ENCODE measurements around the gene IL17D. TPM values are rescaled to one million over a fixed set of nuclear protein-coding genes. Genes with fewer than 3 reads are reported as not detected.

Gene IL17D
- total and polyA plus RNA-seq, 12 donors: 0.47 to 3.8 (median 1.4) TPM

DNA sequence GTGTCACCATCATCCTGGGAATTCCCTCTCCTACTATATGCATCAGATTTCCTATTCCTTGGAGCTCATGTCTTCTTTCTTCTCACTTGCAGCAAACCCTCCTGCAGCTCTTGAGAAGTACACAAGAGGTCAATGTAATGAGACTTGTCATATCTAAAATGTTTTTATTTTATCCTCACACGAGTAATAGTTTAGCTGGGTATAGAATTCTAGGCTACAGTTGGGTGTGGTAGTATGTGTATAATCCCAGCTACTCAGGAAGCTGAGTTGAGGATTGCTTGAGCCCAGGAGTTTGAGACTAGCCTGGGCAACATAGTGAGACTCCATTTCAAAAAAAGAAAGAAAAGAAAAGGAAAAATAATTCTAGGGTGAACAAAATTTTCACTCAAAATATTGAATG, 45.9 kb downstream of the IL17D start:
- H3K4me3 ChIP-seq: no peak overlapping the region
- TF ChIP-seq CTCF (IDR thresholded peaks at IDR 0.05) (no peak), POLR2A (IDR thresholded peaks at IDR 0.05) (no peak)
- H3K27me3 ChIP-seq: no peaks in the 10 kb centered on the region
- no peak for DNase-seq
- 86 to 97% (median 94%) methylated on average over 1 of the region's 1 CpG for WGBS, 4 donors
- H3K9me3 ChIP-seq (replicated peaks in 1 of 3): peaks cover 0 to 9% (median 0%) of the 10 kb centered on the region in 3 donors
- H3K36me3 ChIP-seq (replicated peaks in 1 of 2): no peaks in the 10 kb centered on the region
- no peaks in the 10 kb centered on the region for H3K4me1 ChIP-seq (replicated peaks in 1 of 2)
- intact Hi-C loops (cut with DNase I): no loop called here
- no peak overlapping the region for H3K27ac ChIP-seq

DNA sequence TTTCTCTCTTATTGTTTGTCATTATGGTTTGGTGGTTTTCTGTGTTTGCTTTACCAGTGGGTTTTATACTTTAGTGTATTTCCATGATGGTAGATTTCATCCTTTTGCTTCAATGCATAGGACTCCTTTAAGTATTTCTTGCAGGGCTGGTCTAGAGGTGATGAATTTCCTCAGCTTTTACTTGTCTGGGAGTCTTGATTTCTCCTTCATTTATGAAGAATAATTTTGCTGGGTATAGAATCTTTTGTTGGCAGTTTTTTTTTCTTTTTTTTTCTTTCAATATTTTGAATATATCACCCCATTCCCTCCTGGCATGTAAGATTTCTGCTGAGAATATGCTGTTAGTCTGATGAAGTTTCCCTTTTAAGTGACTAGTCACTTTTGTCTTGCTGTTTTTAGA, 50.5 kb downstream of the IL17D start:
- DNase-seq: no peak
- no peak for TF ChIP-seq CTCF (IDR thresholded peaks at IDR 0.05)
- TF ChIP-seq POLR2A (IDR thresholded peaks at IDR 0.05): no peak
- Histone ChIP-seq H3K27ac (no peak overlapping the region), H3K9me3 (replicated peaks in 1 of 3) (peaks cover 0 to 9% (median 0%) of the 10 kb centered on the region in 3 donors), H3K4me3 (no peak overlapping the region), H3K36me3 (replicated peaks in 1 of 2) (no peaks in the 10 kb centered on the region), H3K4me1 (replicated peaks in 1 of 2) (no peaks in the 10 kb centered on the region), H3K27me3 (no peaks in the 10 kb centered on the region)
- intact Hi-C loops (cut with DNase I): no loop called here

GRCh38 chr13:20760872-20761271, 57.4 kb downstream of the IL17D start:
- Histone ChIP-seq H3K36me3 (replicated peaks in 1 of 2) (no peaks in the 10 kb centered on the region), H3K4me1 (replicated peaks in 1 of 2) (no peaks in the 10 kb centered on the region), H3K9me3 (replicated peaks in 1 of 3) (no peaks in the 10 kb centered on the region), H3K4me3 (no peak overlapping the region), H3K27me3 (no peaks in the 10 kb centered on the region), H3K27ac (no peak overlapping the region)
- intact Hi-C loops (cut with DNase I): no loop called here
- TF ChIP-seq CTCF (IDR thresholded peaks at IDR 0.05): no peak
- no peak for TF ChIP-seq POLR2A (IDR thresholded peaks at IDR 0.05)
- 87 to 88% (median 87%) methylated on average over 3 of the region's 3 CpGs for WGBS, 4 donors
- DNase-seq: no peak

DNA sequence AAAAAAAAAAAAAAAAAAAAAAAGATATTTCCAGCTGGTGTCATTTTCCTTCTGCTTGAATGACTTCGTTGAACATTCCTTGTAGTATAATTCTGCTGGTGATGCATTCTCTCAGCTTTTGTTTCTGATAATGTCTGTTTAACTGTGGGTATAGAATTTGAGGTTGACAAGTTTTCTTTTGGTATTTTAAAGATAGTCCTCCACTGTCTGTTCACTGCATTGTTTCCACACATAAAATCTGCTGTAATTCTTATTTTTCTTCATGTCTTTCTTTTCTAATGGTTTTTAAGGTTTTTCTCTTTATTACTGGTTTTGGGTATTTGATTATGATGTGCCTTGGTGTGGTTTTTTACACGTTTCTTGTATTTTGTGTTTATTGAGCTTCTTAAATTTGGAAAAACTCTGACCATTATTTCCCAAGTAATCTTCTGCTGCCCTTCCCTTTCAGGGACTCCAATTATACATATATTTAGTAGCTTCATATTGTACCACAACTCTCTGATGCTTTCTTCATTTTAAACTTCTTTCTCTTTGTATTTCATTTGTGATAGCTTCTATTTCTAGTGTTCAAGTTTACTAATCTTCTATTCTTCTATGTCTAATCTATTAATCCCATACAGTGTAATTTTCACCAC, 63.9 kb downstream of the IL17D start:
- no peak for DNase-seq
- H3K9me3 ChIP-seq (replicated peaks in 1 of 3): peaks cover 0 to 14% (median 9%) of the 10 kb centered on the region in 3 donors
- H3K4me1 ChIP-seq (replicated peaks in 1 of 2): peaks cover 0 to under 1% of the 10 kb centered on the region in 2 donors
- H3K36me3 ChIP-seq (replicated peaks in 1 of 2): peaks cover 0 to 4% of the 10 kb centered on the region in 2 donors
- intact Hi-C loops (cut with DNase I): no loop called here
- H3K27ac ChIP-seq: no peak overlapping the region
- no peak overlapping the region for H3K4me3 ChIP-seq
- H3K27me3 ChIP-seq: no peaks in the 10 kb centered on the region
- TF ChIP-seq CTCF (IDR thresholded peaks at IDR 0.05): no peak
- WGBS, 4 donors: 87 to 97% (median 95%) methylated on average over 2 of the region's 2 CpGs

Data from adrenal gland (tissue), 12 donors.